GM10266 (cell line): ENCODE results near the gene BSN.
"Not testable (repeated sequence)": the region's sequence is repeated elsewhere in the genome, so short reads cannot be mapped to it uniquely, and the experiment has no call there.

Experiments
- DNase-seq: peaks from one replicate; pipeline ENCODE4 v3.0.0; 2012; ENCODE audit errors: extremely low spot score
- TF ChIP-seq, protein P1 (sequence below): IDR thresholded peaks from 2 replicates; pipeline ENCODE4 v1.5.1; 2012; ENCODE audit warnings: mild to moderate bottlenecking, low read depth; ENCODE audit not compliant: control insufficient read depth, insufficient read depth; ENCODE audit errors: missing control alignments

The BSN gene

DNA sequence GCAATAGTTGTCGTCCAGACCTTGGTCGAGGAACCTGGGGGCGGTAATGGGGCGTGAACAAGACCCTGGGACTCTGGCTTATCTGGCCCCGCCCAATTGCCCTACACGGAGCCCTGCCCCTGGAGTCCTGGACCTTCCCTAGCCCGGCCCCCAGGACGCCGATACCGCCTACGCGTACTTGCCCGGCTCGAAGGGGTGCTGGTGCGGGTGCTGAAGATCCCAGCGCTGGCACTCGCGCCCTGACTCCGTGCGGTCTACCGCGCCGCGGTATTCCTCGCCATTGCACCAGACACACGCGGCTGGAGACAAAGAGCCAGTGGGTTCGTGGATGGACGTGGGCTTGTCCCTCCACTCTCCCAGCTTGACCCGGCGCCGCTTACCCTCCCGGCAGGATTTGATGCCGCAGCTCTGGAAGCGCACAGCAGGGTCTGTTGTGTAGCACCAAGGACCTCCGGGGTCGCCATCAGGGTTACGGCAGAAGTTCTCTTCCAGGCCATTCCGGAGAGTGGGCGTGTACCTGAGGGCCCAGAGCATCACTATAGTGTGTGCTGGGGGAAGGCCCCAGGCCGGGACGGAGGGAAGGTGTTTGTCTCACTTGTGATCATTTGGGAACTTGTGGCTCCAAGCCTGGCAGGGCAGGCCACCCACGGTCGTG lies 132.6 kb downstream of the BSN start:
- not testable (repeated sequence) for DNase-seq

DNA sequence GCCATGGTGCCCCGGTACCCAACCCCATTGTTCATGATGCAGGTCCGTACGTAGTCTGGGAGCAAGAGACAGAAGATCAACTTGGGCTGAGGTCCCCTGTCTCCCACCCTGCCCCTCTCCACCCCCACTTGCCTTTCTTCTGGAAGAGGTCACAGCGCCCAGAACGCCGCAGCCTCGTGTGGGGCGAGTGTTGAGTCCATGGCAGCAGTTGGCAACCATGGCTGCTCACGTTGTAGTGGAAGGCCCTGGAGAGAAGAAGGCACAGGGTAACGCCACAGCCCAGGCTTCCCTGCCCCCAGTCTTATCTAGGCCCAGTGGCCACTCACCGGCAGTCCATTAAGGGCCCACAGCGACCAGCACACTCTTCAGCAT lies 133.1 kb downstream of the BSN start:
- DNase-seq, result not testable (repeated sequence)

DNA sequence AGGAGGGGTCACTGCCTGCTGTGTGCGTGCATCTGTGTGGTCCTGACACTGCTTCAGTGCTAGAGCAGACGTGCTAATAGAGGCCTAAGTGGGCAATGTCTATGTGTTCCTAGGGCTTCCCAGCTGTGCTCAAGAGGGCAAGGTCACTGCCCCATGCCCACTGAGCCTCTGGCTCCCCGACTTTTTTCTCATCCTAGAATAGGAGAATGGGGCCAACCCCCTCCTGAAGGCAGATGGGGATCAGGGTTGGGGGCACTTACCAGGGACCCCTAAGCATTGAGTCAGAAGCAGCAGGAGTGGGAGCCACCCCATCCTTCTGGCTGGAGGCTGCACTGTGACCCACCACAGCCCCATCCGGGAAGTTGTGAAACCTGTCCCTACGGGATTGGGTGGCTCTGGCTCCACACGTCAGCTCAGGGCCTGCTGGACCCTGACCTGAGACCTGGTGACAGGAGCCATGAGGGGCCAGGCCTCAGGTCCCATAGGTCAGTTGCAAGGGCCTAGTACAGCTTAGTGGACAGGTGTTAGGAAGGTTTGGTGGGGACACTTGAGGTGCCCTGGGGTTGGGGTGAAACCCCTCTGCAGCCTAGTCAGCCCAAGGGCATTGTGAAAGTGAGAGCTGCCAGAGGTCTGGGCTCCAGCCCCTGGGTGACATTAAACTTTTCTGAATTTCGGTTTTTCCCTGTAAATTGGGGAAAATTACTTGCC lies 134.2 kb downstream of the BSN start:
- DNase-seq, result not testable (repeated sequence)

DNA sequence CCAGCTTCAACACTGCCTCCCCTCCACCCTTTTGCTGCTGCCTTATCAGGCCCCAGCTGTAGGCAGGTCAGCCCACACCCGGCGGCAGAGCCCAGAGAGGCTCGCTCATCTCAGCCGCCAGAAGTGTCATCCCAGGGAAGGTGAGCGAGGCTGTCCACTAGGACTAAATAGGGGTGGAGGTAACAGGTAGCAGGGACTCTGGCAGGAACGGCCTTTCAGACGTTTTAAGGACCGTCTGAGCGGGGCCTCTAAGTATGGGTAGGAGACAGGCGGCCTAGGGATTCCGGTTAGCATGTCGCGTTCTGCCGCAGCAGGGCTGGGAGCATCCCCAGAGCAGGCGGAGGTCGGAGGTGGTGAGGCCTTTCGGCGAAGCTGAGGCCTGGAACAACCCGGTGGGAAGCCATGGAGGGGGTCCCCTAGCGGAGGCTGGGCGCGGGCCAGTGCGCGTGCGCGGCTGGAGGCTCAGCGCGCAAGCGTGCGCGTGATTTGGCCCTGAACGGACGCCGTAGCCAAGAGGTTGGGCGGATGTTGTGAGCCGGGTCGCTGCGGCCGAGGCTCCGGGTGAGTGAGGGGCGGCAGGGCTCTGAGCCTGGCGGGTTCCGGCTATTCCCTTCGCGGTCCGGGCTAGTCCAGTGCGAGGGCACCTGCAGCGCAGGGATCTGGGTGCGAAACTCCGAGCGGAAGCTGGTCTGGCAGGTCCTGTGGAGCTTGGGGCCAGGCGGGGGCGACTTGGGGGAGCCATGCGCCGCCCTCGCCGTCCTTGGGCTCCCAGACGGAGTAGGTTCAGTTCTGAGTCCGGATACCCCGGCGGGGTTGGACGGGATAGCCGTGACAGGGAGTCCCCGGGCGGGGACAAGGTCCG lies 135.0 kb downstream of the BSN start, which contains the start of the genes MST1 and RNF123:
MST1 (minus strand) TSS at position 429 of the 862 bp plus-strand sequence. CDS start 783 bp downstream, outside the sequence.
RNF123 (plus strand) TSS at position 512 of the 862 bp plus-strand sequence. CDS start 1,609 bp downstream, outside the sequence.
- DNase-seq, result peak; percentile 93
- TF ChIP-seq, protein P1, sequence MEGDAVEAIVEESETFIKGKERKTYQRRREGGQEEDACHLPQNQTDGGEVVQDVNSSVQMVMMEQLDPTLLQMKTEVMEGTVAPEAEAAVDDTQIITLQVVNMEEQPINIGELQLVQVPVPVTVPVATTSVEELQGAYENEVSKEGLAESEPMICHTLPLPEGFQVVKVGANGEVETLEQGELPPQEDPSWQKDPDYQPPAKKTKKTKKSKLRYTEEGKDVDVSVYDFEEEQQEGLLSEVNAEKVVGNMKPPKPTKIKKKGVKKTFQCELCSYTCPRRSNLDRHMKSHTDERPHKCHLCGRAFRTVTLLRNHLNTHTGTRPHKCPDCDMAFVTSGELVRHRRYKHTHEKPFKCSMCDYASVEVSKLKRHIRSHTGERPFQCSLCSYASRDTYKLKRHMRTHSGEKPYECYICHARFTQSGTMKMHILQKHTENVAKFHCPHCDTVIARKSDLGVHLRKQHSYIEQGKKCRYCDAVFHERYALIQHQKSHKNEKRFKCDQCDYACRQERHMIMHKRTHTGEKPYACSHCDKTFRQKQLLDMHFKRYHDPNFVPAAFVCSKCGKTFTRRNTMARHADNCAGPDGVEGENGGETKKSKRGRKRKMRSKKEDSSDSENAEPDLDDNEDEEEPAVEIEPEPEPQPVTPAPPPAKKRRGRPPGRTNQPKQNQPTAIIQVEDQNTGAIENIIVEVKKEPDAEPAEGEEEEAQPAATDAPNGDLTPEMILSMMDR, result peak; percentile 35

DNA sequence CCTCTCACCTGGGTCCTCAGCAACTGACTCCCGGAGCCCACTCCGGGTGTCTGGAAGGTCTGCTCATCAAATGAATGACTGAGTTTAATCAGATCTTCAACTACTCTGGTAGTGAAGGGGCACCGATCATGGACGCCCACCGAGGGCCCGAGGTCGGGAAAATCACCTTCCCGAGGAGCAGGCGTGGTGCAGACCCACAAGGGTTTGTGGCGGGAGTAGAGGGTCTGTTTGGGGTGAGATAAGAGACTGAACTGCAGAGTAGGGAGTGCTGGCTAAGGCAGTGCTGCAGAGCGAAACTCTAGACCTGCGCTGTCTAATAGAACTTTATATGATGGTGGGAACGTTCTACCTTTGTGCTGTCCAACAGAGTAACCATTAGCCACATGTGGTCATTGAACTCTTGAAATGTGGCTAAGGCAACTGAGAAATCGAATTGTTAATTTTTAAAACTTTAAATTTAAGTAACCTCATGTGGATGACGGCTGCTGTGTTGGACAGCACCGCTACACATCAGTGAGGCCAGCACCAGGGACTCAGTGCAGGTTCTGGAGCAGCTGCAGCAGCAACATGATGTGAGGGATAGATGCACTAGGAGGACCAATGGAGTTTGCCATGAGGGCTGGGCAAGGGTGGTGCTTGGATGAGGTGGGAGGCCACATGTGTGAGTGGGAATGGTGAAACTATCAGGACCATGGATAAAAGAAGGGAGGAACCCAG lies 135.8 kb downstream of the BSN start:
- DNase-seq, result not testable (repeated sequence)

DNA sequence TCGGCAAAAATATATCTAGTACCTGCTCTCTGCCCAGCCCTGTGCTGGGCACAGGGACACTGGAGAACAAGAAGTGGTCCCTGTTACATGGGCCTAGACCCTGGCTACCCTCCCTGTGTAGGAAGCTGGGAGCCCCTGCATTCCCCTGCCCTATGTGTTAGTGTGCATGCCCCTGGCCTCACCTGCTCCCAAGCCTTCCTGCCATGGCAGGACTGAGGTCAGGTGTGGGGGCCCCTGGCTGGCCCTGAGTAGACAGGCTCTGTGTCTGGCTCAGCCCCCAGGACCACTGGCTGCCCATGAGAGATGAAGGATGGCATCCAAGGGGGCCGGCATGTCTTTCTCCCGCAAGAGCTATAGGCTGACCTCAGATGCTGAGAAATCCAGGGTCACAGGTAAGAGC lies 136.6 kb downstream of the BSN start:
- not testable (repeated sequence) for DNase-seq

DNA sequence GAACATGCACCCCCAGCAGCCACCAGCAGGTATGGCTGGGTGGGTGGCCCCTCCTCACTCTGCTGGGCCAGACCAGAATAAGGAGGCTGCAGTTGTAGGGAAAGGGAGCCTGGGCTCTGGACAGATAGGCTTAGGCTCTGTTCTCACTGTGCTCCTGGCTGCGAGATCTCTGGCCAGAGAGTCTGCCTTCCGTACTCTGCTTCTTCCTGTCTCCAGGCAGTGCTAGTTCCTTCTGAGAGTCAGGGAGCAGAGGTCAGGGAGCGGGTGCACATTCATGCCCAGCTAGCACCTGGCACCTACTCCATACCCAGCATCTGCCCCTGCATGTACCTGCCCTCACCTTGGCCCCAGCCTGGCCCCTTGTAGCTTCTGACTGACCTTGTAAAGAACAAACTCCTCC lies 137.2 kb downstream of the BSN start:
- not testable (repeated sequence) for DNase-seq

DNA sequence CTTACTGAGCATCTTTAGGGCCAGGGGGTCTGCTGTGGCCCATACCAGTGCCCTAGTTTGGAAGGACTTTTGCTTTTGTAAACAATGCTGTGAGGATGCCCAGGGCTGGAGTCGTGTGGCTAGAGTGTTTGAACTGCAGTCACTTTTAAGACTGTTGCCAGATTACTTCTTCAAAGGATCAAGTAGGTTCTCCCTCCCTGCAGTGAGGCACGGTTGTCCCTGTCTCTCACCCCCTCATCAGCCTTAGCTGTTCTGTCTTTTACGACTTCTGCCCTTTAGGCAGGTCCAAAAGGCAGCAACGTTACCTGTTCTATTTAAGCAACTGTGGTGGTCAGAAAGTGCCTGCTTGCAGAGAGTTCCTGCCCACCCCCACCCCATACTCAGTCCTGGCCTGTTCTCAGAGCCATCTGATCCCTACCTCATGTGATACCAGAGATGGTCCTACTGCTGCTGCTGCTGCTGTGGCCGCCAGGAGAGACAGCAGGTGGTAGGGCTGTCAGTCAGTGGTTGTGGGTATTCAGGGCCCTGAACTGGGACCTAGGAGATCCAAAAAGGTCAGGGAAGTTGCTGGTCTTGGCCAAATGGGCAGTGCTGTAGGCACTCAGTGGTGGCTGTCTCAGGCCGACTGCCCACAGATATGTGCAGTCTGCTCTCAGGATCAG lies 140.3 kb downstream of the BSN start:
- not testable (repeated sequence) for DNase-seq

DNA sequence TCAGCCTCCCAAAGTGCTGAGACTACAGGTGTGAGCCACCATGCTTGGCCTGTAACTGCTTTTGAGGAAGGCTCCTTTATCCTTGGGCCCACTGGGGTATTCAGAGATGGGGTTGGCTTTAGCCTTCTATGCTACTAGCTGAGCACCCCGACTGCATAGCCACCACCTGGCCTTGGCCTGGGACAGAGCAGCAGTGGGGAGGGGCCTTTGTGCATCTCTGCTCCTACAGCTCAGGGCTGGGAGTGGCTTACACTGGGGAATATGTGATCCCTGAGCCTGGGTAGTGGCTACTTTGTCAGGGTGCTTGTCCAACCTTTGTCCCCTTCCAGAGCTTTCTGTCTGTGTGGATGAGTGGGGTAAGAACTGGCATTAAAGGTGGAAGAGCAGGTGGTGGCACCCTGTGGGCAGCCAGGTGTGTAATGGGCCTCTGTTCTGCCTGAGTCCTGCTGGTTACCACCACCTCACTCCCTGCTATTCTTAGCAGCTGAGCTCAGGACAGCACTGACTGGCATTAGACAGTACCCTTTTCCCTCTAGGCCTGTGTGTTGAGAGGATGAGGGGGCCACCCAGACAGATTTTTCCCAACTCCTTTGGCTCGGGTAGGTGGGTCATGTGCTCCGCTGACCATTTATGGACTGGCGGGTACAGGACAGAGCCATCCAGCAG lies 141.2 kb downstream of the BSN start:
- DNase-seq, result not testable (repeated sequence)

DNA sequence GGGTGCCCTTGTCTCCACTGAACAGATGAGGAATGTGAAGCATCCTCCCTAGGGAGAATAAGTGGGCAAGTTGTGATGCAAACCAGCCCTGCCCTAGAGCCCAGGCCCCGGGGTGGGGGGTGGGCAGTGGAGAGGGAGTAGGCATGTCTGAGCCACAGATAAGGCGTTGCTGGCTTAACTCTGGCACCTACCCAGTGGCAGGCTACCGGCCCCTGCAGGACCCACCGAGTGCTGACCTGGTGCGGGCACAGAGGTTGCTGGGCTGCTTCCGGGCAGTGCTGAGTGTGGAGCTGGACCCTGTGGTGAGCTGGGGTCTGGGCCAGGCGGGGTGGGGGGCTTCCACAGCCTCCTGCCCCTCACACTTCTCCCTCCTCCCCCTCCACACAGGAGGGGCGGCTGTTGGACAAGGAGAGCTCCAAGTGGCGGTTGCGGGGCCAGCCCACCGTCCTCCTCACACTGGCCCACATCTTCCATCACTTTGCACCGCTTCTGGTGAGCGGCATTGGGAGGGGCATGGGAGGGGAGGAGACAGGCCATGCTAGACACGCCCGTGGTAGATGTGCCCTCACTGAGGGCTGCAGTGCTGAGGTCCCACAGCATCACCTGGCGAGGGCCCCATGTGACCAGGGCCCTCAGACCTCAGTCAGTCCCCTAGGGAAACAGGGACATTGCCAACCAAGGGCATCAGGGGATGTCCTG lies 145.2 kb downstream of the BSN start:
- TF ChIP-seq, protein P1, result no peak
- DNase-seq, result no peak
